Superior temporal gyrus (tissue), 1 donor: Measurements from ENCODE around the gene KIF4A.

Source experiments
- DNase-seq: peaks from one replicate; pipeline ENCODE4 v3.0.0-alpha.2; 2016; ENCODE audit errors: extremely low spot score

KIF4A gene

DNA sequence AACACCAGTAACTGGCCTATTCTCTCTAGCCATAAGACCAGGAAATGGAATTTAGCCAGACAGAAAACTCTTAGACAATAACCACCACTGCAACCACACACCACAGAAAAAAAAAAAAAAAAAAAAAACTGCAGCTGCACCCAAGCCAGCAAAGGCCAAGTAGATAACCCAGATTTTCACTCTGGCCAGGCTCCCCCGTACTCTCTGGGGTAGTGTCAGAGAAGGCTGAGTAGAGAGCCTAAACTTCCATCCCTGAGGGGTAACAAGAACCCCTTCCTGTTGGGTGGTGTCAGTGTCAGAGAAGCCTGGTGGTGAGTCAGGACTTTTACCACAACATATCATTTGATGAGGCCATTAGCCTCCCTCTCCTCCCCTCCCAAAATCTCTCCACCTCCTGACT lies 149.1 kb downstream of the KIF4A start:
- no peak for DNase-seq

DNA sequence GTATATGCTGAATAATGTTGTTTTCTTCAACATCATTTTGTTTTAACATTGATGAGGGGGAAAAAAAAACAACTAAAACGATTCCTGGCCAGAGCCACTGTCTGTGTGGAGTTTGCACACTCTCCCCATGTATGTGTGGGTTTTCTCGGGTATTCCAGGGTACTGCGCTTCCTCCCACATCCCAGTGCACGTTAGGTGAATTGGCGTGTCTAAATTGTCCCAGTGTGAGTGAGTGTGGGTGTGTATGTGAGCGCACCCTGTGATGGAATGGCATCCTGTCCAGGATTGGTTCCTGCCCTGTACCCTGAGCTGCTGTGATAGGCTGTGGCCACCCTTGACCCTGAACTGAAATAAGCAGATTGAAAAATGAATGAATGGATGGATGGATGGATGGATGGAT lies 152.3 kb downstream of the KIF4A start:
- DNase-seq: no peak

DNA sequence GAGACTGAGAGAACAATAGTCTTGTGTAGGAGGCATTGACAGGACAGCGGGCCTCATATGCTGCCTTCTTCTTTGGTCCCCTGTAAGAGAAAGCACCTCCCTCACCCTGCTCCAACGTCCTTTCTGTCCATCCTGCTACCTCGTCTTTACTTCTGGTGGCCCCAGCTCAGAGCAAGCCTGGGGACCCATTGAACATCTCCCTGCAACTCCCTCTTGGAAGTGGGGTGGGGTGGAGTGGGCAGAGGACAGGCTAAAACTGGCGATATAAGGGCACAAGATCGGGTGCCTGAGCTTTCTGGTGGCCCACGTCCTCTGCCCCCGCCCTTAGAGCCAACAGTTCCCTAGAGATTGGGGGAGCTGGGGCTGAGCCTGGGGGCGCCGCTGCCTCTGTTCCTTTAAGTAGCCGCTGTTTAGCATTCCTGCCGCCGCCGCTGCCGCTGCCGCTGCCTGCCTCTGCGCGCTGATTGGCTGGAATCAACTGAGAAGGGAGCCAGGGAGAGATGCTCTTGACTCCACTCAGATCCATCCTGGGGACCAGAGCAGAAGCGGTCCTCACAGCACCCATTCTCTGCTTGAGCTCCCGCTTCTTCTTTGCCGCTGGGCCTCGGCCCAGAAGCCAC lies 154.5 kb downstream of the KIF4A start, which contains the start of gene DLG3:
Gene DLG3, plus strand, starts transcription at position 510 of the 620 bp plus-strand sequence. CDS start 367 bp downstream, outside the sequence.
- DNase-seq: peak; percentile 64

DNA sequence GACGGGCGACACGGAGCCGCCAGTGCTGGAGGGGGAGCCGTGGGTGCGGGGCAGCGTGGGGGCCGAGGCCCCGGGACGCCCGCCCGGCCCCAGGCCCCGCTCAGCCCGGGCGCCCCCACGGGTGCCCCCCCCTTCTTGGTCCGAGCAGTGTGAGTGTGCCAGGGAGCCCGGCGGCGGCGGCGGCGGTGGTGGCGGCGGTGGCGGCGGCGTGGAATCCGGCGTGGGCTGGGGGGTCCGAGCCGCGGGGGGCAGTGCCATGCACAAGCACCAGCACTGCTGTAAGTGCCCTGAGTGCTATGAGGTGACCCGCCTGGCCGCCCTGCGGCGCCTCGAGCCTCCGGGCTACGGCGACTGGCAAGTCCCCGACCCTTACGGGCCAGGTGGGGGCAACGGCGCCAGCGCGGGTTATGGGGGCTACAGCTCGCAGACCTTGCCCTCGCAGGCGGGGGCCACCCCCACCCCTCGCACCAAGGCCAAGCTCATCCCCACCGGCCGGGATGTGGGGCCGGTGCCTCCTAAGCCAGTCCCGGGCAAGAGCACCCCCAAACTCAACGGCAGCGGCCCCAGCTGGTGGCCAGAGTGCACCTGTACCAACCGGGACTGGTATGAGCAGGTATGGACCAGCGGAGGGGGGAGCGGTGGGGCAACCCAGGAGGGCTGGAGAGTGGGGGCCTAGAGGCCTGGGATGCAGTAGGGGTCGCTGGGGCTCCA lies 155.2 kb downstream of the KIF4A start:
- no peak for DNase-seq

DNA sequence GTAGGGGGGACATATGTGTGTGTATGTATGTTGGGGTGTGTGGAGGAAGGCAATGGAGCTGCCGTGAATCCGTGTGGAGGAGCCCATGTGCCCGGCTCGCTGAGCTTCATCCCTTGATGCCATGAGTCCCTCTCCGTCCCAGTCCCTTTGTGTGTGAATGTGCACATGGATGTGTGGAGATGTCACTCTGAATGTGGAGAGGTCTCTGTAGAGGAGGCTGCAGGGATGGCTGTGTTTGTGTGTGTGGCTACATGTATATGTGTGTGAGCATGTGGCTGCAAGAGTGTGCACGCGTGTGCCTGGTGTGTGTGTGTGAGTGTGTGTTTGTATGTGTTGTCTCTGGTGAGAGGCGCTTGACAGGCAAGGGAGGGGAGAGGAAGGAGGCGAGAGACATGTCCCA lies 156.0 kb downstream of the KIF4A start:
- DNase-seq: no peak

DNA sequence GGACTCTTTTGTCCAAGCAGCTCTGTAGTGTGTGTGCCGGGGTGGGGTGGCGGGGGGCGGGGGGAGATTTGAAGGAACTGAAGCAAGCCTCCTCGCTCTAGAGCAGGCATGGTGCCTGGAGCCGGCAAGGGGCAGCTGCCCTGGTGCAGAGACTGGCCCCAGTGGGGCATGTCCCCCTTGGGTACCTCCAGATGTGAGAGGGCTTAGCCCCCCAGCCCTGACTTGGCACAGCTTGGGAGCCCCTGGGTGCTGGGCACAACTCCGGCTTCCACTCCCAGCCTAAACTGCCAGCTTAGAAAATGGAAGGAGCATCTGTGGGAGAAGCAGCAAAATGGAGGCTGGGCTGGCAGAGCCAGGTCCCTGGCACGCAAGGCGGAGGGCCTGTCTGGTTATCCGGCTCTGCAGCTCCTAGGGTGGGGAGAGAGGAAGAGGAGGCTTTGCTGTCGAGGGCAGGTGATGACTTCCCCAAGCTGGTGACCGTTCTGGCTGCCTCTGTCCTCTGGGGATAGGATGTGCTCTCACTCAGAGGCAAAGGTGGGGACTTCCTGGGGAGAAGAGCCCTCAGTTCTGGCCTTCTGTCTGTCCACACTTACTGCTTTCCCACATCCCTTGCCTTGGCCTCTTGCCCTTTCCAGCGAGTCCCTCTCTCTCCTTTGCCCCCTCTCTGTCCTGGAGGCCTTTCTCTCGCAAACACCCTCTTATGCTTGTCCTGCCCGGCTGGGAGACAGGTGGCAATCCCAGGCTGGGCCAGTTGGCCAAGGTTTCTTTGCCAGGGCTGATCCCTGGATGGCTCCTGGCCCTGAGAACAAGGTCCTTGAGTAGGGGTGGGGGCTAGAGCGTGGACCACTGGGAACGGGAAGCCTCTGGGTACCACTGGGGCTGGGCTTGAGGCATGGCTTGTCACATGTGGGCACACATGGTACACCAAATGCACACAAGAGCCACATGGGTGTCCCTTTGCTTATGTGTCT lies 156.8 kb downstream of the KIF4A start:
- DNase-seq: no peak

DNA sequence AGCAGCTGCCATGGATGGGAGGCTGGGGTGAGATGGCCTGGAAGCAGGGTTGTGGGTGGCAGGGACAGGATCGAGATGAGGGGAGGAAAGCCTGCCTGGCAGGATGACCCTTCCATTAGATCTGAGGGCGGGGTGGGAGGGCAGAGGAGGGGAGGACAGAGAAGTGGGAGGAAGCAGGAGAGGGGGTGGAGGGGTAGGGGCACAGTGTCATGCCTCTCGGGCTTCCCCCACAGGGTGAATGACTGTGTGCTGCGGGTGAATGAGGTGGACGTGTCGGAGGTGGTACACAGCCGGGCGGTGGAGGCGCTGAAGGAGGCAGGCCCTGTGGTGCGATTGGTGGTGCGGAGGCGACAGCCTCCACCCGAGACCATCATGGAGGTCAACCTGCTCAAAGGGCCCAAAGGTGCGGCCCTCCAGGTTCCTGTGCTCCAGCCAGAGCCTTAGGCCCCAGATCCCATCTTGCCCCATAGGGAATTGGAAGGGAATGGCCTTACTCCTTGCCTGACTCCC lies 159.6 kb downstream of the KIF4A start:
- no peak for DNase-seq

DNA sequence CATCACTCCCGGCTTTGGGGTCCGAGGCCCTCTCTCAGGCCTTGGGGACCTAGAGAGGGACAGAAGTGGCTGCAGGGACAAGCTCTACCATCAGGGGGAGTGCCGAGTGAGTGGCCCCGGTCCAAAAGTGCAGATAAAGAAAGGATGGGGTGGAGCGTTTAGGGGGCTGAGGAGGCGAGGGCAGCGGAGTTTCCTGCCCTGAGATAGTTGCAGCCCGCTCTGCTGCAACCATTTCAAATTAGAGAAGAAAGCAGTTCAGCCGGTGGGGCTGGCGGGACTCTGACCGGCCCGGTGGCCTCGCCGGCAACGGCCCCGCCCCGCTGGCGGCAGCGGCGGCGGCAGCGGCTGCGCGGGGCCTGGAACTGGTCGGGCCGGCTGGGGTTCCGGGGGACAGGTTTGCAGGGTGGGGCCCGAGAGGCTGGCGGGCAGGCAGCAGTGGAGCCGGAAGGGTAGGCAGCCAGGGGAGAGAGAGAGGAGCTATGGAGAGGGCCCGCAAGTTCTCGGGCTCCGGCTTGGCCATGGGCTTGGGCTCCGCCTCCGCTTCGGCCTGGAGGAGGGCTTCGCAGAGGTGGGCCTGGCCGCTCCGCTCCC lies 162.3 kb downstream of the KIF4A start:
- peak; percentile 46 for DNase-seq

DNA sequence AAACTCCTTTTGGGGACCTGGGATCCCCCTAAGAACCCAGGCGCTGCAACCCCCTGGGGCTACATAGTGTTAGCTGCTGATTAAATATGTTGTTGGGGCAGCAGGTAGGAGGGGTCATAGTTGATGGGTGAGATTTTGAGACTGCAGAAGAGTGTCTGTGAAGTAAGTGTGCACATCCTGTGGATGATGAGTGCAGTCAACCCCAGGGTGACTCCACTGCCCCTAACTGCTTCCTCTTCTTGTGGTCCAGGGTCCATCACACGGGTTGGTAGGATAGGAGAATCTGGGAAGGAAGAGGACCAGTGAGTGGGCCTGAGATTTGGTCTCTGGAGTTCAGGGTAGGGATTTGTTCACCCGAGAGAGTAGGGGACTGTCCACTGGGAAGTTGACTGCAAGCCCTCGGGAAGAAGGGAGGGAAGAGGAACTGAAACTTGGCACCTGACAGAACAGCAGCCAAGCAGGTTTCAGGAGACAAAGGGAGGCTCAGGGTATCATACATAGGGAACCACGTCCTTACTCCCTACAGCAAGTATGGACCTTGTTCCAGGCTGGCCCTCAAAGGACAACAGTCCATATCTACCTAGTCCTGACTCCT lies 163.2 kb downstream of the KIF4A start:
- no peak for DNase-seq

DNA sequence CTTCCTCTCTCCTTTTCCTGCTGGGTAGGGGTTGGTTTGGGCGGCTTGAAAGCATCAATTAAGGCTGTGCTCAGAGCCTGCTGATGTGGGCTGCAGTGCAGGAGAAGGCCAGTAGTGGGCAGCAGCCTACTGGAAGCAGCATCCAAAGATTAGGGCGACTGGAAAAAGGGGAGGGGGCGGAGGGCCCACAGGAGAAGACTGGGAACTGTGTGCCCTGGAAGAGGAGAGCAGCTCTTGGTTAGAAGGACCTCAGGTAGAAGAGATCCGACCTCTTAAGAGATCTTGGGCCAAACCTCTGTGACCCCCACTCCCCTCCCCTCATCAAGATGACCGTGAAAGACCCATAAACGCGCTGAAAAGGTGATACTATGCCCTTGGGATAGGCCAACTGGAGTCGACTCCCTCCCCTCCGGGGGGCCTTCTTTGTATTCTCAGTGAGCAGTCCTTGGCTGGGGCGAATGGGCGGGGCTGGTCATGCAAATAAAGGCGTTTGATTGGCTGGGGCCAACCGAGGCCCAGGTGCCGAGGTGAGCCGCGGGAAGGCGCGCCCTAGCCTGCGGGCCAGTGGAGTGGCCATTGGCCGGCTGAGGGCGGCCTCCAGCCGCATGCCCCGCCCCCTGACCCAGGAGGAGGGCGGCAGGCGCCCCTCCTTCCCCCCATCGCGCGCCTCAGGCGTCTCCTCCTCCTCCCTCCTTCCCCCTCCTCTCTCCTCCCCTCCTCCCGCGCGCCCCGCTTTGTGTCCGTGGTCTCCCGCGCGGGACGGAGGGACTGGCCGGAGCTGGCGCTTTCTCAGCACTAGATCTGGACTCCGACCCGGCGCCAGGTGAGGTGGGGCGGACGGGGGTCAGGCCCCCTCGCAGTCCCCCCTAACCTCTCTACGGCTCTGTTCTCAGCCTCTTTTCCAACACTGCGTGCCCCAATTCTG lies 164.8 kb downstream of the KIF4A start:
- DNase-seq: peak; percentile 45

DNA sequence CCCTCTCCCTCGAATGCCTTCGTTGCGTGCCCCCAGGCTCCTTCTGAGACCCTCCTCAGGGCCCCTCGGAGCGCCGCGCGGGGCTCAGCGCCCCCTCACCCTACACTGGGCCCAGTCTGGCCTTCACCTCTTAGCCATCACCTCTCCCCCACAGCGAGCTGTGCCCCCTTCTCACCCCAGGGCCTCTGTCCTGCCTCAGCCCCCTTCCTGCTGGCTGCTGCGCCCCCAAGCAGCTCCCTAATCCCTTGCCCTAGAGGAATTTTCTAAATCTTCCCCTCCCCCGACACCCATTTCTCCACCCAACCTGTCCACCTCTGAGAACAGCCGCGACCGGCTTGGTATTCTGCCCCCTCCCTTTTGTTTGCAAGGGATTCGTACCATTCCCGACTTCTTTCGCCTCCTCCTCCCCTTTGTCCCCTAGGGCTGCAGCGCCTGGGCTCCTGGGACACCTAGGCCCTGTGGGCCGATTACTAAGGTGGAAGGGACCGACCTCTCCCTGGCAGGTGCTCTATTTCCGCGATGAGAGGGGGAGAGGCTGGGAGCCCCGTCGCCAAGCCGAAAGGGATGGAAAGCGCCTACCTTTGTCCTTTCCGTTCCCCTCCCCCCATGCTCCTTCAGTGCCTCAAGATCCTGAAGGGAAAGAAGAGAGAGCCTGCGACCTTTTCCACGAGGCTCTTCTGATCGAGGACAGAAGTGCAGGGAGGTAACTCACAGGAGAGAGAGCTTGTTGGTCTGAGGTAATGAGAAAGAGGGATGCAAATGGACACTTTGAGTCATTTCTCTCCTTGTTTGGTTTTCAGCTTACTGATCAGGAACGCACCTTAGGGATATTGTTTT lies 165.7 kb downstream of the KIF4A start:
- no peak for DNase-seq

DNA sequence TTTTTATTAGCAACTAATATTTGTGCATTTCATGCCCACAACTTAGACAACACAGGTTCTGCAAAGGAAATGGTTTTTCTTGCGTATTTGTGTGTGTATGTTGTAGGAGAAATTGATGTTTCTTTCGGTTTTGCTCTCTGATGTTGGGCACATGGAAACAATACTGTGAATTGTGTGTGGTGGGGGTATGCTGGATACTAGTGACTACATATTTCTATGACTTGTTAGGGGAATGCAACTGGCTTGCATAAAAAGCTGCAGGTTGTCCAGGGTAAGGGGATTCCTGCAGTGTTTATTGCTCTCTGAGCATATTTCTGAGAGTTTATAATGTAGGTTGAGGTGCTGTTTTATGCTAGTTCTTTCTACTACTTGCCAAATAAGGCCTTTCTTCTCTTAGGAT lies 166.4 kb downstream of the KIF4A start:
- DNase-seq: no peak

DNA sequence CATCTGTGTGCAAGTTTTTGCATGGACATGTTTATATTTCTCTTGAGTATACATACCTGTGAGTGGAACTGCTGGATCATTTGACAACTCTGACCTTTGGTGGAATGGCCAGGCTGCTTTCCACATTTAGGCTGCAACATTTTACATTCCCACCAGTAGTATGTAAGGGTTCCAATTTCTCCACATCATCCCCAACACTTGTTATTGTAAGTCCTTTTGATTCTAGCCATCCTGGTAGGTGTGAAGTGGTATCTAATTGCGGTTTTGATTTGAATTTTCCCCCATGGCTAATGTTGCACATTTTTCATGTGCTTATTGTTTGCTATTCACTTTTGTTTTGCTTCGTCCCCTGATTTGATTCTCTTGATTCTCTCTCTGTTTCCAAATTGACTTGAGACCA lies 171.1 kb downstream of the KIF4A start:
- no peak for DNase-seq

DNA sequence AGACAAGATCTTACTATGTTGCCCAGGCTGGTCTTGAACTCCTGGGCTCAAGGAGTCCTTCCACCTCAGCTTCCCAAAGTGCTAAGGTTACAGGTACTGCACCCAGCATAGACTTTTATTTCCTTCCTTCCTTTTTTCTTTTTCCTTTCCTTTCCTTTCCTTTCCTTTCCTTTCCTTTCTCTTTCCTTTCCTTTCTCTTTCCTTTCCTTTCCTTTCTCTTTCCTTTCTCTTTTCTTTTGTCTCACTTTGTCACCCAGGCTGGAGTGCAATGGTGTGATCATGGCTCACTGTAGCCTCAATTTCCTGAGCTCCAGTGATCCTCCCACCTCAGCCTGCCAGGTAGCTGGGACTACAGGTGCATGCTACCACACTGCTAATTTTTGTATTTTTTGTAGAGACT lies 174.1 kb downstream of the KIF4A start:
- DNase-seq: no peak

DNA sequence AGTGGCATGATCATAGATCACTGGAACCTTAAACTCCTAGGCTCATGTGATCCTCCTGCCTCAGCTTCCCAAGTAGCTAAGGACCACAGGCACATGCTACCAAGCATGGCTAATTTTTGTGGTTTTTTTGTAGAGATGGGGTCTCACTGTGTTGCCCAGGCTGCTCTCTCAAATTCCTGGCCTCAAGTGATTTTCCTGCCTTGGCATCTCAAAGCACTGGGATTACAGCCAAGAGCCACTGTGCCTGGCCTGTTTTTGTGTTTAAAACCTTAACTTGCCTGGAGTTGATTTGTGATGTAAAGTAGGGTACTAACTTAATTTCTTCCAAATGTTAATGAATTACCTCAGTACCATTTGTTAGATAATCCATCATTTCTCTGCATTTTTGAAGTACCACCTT lies 177.1 kb downstream of the KIF4A start:
- no peak for DNase-seq

DNA sequence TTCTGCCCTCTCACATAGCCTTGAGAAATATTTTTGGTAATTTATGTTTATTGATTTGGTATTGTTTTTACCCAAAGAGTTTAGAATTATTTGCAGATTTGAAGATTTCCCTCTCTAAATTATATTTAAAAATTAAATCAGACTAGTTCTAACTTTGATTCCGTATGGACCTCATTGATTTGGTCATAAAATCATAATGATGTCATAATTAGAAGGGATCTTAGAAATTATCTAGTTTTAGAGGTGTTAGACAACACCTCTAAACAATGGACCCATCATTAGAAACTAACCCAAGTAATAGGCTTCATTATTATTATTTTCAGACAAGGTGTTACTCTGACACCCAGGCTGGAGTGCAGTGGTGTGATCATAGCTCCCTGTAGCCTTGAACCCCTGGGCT lies 178.8 kb downstream of the KIF4A start:
- no peak for DNase-seq
